ENCODE results near the gene HS3ST3B1.

DNA sequence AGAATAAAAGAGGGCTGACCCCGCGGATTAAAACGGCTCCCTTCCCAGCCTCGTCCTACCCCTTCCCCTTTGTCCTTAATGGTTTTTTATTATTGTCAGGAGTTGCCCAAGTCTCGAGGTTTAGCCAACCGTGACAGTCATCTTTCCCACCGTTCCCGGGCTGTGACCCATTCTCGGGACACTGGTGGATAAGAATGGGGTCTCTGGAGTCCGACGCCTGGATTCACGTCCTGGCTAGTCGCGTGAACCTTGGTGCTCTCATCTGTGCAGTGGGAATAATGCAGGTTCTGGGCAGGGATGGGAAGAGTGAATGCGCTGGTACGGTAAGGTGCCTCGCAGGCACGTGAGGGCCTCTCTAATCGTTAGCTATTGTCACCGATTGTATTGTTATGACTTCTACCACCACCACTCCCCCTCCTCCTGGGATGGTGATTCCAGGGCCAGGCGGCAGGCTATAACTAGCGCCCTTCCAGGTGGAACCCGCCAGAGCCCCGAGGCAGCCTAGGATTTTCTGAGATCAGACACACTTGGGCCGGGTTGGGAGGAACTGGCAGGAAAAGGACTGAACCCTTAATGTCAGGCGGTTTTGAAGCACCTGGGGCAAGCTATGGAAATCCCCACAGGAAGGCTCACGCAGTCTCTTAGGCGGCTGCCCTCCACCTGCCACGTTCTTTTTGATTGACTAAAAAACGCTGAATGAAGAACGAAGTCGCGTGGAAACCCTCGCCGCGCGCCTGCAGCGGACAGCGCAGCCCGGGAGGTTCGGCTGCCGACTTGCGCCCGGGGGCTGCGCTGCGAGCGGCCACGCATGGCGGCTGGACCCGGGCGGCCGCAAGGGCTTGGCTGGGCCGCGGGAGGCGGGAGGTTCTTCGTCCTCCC, 2.7 kb downstream of the HS3ST3B1 start:
- no peak for TF ChIP-seq POLR2AphosphoS5 (IDR thresholded peaks at IDR 0.05)
- TF ChIP-seq, protein P1, sequence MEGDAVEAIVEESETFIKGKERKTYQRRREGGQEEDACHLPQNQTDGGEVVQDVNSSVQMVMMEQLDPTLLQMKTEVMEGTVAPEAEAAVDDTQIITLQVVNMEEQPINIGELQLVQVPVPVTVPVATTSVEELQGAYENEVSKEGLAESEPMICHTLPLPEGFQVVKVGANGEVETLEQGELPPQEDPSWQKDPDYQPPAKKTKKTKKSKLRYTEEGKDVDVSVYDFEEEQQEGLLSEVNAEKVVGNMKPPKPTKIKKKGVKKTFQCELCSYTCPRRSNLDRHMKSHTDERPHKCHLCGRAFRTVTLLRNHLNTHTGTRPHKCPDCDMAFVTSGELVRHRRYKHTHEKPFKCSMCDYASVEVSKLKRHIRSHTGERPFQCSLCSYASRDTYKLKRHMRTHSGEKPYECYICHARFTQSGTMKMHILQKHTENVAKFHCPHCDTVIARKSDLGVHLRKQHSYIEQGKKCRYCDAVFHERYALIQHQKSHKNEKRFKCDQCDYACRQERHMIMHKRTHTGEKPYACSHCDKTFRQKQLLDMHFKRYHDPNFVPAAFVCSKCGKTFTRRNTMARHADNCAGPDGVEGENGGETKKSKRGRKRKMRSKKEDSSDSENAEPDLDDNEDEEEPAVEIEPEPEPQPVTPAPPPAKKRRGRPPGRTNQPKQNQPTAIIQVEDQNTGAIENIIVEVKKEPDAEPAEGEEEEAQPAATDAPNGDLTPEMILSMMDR (IDR thresholded peaks at IDR 0.05) = no peak

Measured in breast epithelium (tissue), 3 donors.